GM19455 (cell line): Measurements from ENCODE around the gene ENTPD1.
A peak's percentile ranks its signal among the peaks of the same experiment; 100 is the strongest.

Experiments used
- ATAC-seq: cut with Tn5 transposase; IDR thresholded peaks from one replicate; pipeline ENCODE4 v1.9.1; 2021; ENCODE audit not compliant: unreplicated experiment

ENTPD1 gene

GRCh38 chr10:95821720-95822119 is 65.8 kb downstream of the ENTPD1 start:
- ATAC-seq: no peak

- no peak for ATAC-seq
Measured at GRCh38 chr10:95830044-95830443, 74.1 kb downstream of the ENTPD1 start.

GRCh38 chr10:95831076-95831475 is 75.1 kb downstream of the ENTPD1 start:
- ATAC-seq: no peak

- no peak for ATAC-seq
Measured at GRCh38 chr10:95831515-95831914, 75.6 kb downstream of the ENTPD1 start.

- peak; percentile 80 for ATAC-seq
Measured at GRCh38 chr10:95832216-95833041, 76.5 kb downstream of the ENTPD1 start.

- ATAC-seq: no peak
Measured at GRCh38 chr10:95833042-95833610, 77.2 kb downstream of the ENTPD1 start.

GRCh38 chr10:95834406-95834805 is 78.4 kb downstream of the ENTPD1 start:
- no peak for ATAC-seq

- no peak for ATAC-seq
Measured at GRCh38 chr10:95835149-95835860, 79.3 kb downstream of the ENTPD1 start.

- no peak for ATAC-seq
Measured at GRCh38 chr10:95835911-95836310, 79.9 kb downstream of the ENTPD1 start.

- no peak for ATAC-seq
Measured at GRCh38 chr10:95836610-95837355, 80.8 kb downstream of the ENTPD1 start.

GRCh38 chr10:95837356-95837776 is 81.4 kb downstream of the ENTPD1 start:
- ATAC-seq: no peak

- ATAC-seq: no peak
Measured at GRCh38 chr10:95837783-95838182, 81.8 kb downstream of the ENTPD1 start.

- ATAC-seq: no peak
Measured at GRCh38 chr10:95840121-95840520, 84.2 kb downstream of the ENTPD1 start.

GRCh38 chr10:95840681-95841080 is 84.7 kb downstream of the ENTPD1 start:
- ATAC-seq: no peak

GRCh38 chr10:95841661-95842498 is 85.9 kb downstream of the ENTPD1 start:
- peak; percentile 47 for ATAC-seq

GRCh38 chr10:95845411-95845810 is 89.4 kb downstream of the ENTPD1 start:
- ATAC-seq: no peak

GRCh38 chr10:95847007-95847406 is 91.0 kb downstream of the ENTPD1 start:
- no peak for ATAC-seq

- ATAC-seq: no peak
Measured at GRCh38 chr10:95848841-95849240, 92.9 kb downstream of the ENTPD1 start.

- ATAC-seq: no peak
Measured at GRCh38 chr10:95850791-95851190, 94.8 kb downstream of the ENTPD1 start.

- no peak for ATAC-seq
Measured at GRCh38 chr10:95860166-95860940, 104.4 kb downstream of the ENTPD1 start.
